ENCODE measurements around the gene RNF215.

Gene RNF215

GRCh38 chr22:30393885-30394284 lies 6.7 kb upstream of the RNF215 start:
- no peak for DNase-seq

- no peak for DNase-seq
Observed at GRCh38 chr22:30393322-30393680, 6.1 kb upstream of the RNF215 start.

DNA sequence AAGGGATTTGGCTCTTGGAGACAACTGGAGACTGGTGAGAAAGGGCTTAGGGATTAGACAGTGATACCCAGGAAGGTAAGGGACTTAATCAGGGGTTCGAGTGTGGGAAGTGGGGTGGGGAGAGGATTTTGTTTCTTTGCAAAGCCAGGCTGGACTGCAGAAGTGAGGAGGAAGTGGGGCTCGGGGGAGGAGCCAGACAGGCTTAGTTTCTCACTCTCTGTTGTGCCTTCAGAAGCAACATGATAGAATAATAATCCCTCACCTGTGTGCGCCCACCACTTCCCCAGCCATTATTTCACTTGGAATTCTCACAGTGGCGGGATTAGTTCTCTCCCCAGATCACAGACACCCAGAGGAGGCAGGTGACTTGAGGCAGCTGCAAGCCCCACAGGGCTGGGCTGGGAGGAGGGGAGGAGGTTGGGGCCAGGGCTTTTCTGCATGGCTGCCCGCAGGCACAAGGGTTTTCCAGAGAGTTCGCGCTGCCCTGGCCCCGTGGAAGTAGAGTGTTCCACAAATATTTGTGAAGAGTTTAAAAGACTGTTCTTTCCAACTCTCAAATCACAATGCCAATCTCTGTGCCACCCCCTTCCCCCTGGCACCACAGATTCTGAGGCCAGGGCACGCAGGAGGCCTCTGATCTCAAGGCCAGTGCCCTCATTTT lies 5.6 kb upstream of the RNF215 start:
- DNase-seq, result no peak

DNA sequence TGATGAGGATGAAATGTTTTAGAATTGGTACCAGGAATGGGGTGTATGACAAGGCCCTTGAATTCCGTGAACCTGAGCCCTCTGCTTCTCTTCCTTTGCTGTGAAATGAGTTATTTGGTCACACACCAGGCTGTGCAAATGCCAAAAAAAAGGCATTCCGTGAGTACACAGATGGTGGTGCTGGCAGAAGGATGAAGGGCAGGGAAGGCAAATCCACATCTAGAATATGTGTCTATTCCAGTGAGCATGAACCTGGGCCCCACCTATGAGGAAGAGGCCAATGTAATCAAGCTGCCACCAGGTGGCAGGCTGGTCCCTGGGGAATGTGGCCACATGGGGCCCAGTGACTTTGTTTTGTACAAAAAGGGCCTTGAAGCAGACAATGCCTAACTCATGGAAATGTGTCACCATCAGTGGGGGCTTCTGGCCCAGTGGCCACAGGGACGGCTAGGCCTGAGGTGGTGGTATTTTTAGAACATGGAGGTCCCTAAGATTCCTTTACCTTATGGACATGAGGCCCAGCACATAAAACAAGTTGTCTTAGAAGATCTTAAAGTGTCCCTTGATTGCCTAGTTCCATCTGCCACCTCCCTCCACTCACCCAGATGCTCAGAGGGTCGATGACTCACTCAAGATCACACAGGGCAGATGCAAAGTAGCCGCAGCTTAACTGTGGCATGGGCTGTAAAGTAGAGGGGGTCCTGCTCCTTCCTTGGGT lies 3.9 kb upstream of the RNF215 start:
- DNase-seq, result peak; percentile 46

DNA sequence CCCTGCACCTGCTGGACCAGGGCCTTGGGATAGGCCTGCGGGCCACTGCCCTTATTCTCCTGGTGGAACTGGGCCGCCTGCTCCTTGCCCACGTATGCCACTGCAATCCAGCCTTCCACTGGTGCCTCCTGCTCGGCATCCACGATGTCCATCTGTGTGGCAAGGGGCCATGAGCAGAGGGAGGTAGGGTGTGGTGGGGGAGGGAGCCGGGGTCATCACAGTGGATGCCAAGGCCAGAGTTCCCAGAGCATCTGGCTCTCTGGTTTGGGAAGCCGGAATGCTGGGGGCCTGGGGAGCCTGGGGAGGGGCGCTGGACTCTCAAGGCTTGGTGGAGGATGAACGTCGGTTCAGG lies 627 bp downstream of the RNF215 start:
- DNase-seq, result no peak

DNA sequence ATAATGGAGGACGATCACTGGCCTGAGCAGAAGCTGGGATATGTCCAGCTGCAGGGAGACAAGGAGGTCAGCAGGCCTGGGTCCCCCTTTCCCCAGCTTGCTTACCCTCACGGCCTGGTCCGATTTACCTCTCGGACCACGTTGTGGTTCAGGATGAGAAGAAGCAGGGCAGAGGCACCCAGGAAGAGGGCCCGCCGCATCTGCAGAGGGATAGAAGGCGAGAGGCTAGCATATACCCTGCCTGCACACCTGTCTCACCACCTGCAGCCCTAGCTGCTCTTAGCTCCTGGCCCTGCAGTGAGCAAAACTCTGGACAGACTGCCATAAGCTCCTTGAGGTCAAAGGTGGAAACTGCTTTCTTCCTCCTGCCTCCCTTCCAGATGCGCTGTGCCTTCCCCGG lies 1.3 kb downstream of the RNF215 start:
- DNase-seq, result no peak

- no peak for DNase-seq
Observed at GRCh38 chr22:30383061-30383460, 4.2 kb downstream of the RNF215 start.

- DNase-seq, result no peak
Observed at GRCh38 chr22:30382340-30382739, 4.9 kb downstream of the RNF215 start.

DNA sequence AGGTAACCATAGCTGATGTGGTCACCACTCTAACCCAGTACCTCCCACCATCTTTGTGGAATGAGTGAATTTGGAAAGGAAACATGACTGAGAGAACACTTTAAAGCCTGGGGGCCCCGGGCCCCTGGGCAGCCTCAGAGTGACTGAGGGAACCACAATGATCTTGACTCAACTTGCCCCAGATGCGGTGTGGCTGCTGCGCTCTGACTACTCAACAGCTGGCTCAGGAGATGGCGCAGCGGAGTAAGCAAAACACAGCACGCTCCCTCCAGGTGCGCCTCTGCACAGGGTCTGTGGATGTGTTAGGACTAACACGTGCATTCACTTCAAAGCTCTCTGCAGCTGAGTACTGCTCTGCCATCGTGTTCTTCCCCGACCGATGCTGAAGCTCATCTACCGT lies 5.9 kb downstream of the RNF215 start:
- DNase-seq, result no peak

DNA sequence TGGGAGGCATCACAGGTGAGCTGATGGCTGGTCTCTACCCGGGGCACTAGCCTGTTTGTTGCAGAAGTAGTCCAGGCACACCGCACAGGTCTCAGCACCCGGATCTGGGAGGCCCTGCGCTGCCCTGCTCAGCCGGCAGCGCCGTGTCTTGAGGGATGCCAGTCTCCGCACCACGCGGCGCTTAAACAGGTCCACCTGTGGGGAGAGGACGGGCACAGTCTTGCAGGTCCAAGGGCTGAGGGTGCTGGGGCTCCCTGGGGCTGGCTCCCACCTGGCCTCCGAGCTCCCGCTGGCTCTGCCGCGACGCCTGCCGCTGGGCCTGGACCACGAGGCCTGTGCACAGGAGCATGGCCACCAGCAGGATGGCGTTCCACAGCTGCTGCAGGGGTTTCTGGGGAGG lies 7.2 kb downstream of the RNF215 start:
- DNase-seq, result no peak

- no peak for DNase-seq
Observed at GRCh38 chr22:30375312-30375849, 11.8 kb downstream of the RNF215 start.

GRCh38 chr22:30373331-30374325 lies 13.6 kb downstream of the RNF215 start:
- DNase-seq, result no peak

- DNase-seq, result no peak
Observed at GRCh38 chr22:30372915-30373314, 14.3 kb downstream of the RNF215 start.

- DNase-seq, result peak; percentile 19
Observed at GRCh38 chr22:30371981-30372380, 15.2 kb downstream of the RNF215 start.

GRCh38 chr22:30371321-30371720 lies 15.9 kb downstream of the RNF215 start:
- DNase-seq, result no peak

DNA sequence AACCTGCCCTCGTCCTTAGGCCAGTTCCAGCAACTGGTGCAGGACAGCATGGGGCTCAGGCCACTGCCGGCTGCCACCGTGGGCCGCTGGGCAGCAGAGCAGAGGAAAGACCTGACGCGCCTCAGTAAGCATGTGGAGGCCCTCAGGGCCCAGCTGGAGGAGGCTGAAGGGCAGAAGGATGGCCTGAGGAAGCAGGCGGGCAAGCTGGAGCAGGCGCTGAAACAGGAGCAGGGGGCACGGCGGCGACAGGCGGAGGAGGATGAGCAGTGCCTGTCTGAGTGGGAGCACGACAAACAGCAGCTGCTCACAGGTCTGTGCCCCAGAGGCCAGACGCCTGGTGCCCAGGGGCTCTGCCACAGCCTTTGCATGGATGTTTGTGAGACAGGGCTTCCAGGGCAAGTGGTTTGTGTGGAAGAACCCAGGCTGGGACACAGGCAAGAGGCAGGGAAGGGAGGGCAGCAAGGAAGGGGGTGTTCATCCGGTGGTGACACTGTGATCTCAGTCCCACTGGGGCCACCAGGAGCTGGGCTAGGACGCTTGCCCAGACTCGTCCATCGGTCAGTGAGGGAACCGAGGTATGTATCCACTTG lies 16.5 kb downstream of the RNF215 start:
- DNase-seq, result no peak

- no peak for DNase-seq
Observed at GRCh38 chr22:30368420-30368819, 18.8 kb downstream of the RNF215 start.

- DNase-seq, result no peak
Observed at GRCh38 chr22:30365891-30366290, 21.3 kb downstream of the RNF215 start.

GRCh38 chr22:30362651-30363281 lies 24.4 kb downstream of the RNF215 start:
- no peak for DNase-seq

GRCh38 chr22:30361916-30362650 lies 25.1 kb downstream of the RNF215 start:
- no peak for DNase-seq

DNA sequence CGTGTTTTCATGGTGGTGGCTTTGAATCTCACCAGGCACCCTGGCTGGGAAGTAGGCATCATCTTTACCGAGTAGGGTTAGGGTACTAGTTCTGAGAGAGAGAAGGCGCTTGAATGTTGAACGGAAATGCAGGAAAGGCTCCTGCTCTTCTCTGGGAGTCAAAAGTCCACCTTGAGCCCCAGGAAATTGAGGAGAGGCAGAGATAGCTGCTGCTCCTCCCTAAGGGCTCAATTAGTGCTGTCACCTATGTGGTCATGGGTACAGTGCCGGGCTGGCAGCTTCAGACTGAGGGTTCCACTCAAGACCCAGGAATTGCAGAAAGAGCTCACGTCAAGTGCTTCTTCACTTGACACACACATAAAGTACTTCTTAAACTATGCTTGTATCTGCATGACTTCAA lies 28.7 kb downstream of the RNF215 start:
- no peak for DNase-seq
